GM23338 (cell line): ENCODE measurements around the gene SOX13. TPM values are rescaled to one million over a fixed set of nuclear protein-coding genes. Genes with fewer than 3 reads are reported as not detected.
A peak's percentile ranks its signal among the peaks of the same experiment; 100 is the strongest.

Experiments used
- ATAC-seq: fragments of 200-7000 bp; cut with Tn5 transposase; 3 replicates; pipeline ENCODE4 v1.9.1; 2020
- DNase-seq: peaks from one replicate; pipeline ENCODE4 v3.0.0-alpha.2; 2015; ENCODE audit warnings: low spot score
- H2AFZ ChIP-seq: fragments of 200-600 bp; sonication (generic); 2 replicates; pipeline ENCODE4 v1.8.0; 2016; ENCODE audit warnings: antibody characterized with exemption, mild to moderate bottlenecking, moderate library complexity
- H3F3A ChIP-seq: fragments of 200-600 bp; sonication (generic); replicated peaks from 2 replicates; pipeline ENCODE4 v1.8.0; 2017; ENCODE audit warnings: antibody characterized with exemption, mixed run types, low read depth
- H3K27ac ChIP-seq: fragments of 200-600 bp; sonication (generic); 2 replicates; pipeline ENCODE4 v1.6.1; 2016; ENCODE audit warnings: low read depth
- H3K27me3 ChIP-seq: fragments of 200-600 bp; sonication (generic); 2 replicates; pipeline ENCODE4 v1.8.0; 2016; ENCODE audit warnings: mild to moderate bottlenecking, mixed run types, moderate library complexity; ENCODE audit not compliant: insufficient read depth
- H3K36me3 ChIP-seq: fragments of 200-600 bp; sonication (generic); 2 replicates; pipeline ENCODE4 v1.8.0; 2016; ENCODE audit warnings: mild to moderate bottlenecking; ENCODE audit not compliant: insufficient read depth
- H3K4me1 ChIP-seq: fragments of 200-600 bp; sonication (generic); 2 replicates; pipeline ENCODE4 v1.8.0; 2016; ENCODE audit warnings: mild to moderate bottlenecking, moderate library complexity; ENCODE audit not compliant: insufficient read depth
- H3K4me2 ChIP-seq: fragments of 200-600 bp; sonication (generic); 2 replicates; pipeline ENCODE4 v1.7.1; 2017; ENCODE audit warnings: mixed run types
- H3K4me3 ChIP-seq: fragments of 200-600 bp; sonication (generic); 2 replicates; pipeline ENCODE4 v1.6.1; 2016; ENCODE audit warnings: mixed run types
- H3K79me2 ChIP-seq: fragments of 200-600 bp; sonication (generic); replicated peaks from 2 replicates; pipeline ENCODE4 v1.8.0; 2017; ENCODE audit warnings: mild to moderate bottlenecking; ENCODE audit not compliant: insufficient read depth
- H3K9me2 ChIP-seq: fragments of 200-600 bp; sonication (generic); 2 replicates; pipeline ENCODE4 v1.8.0; 2017; ENCODE audit not compliant: insufficient read depth
- H4K20me1 ChIP-seq: fragments of 200-600 bp; sonication (generic); replicated peaks from 2 replicates; pipeline ENCODE4 v1.8.0; 2017; ENCODE audit warnings: mild to moderate bottlenecking; ENCODE audit not compliant: insufficient read depth
- H3K27ac Mint-ChIP-seq: 2 replicates; pipeline ENCODE4 v1.8.0; 2020; ENCODE audit warnings: inconsistent platforms, mild to moderate bottlenecking, moderate library complexity, mixed read lengths
- H3K27me3 Mint-ChIP-seq: 3 replicates; pipeline ENCODE4 v1.8.0; 2022; ENCODE audit warnings: low read depth, mild to moderate bottlenecking, moderate library complexity, mixed read lengths, inconsistent platforms; ENCODE audit not compliant: insufficient read depth, poor library complexity
- H3K36me3 Mint-ChIP-seq: 3 replicates; pipeline ENCODE4 v1.8.0; 2021; ENCODE audit warnings: low read depth, mild to moderate bottlenecking, inconsistent platforms, moderate library complexity, mixed read lengths
- H3K4me1 Mint-ChIP-seq: 3 replicates; pipeline ENCODE4 v1.8.0; 2020; ENCODE audit warnings: mild to moderate bottlenecking, inconsistent platforms, mixed read lengths
- H3K4me3 Mint-ChIP-seq: 3 replicates; pipeline ENCODE4 v1.8.0; 2021; ENCODE audit warnings: moderate library complexity, mild to moderate bottlenecking, inconsistent platforms, mixed read lengths
- H3K9me3 Mint-ChIP-seq: 3 replicates; pipeline ENCODE4 v1.8.0; 2020; ENCODE audit warnings: moderate library complexity, mild to moderate bottlenecking, inconsistent platforms, mixed read lengths
- CREB1 ChIP-seq: fragments of 250-450 bp; sonication (Bioruptor Pico); IDR thresholded peaks from 2 replicates; pipeline ENCODE4 v1.5.0; 2020; ENCODE audit warnings: low read depth, mild to moderate bottlenecking, moderate library complexity
- CTCF ChIP-seq, 2 experiments: fragments of 200-600 bp in 1 of 2; sonication (generic) in 1 of 2; conservative IDR thresholded peaks; 2 replicates each; pipeline versions ENCODE4 v1.5.1 to v1.6.1; 2016 to 2017; ENCODE audit warnings: antibody characterized with exemption in 2 of 2, low read depth in 2 of 2, mild to moderate bottlenecking in 2 of 2, moderate library complexity in 1 of 2
- EZH2 ChIP-seq: fragments of 200-600 bp; sonication (generic); IDR thresholded peaks from one replicate; pipeline ENCODE4 v1.8.0; 2017; ENCODE audit warnings: antibody characterized with exemption, mild to moderate bottlenecking, low read depth; ENCODE audit not compliant: unreplicated experiment
- JUNB ChIP-seq: IDR thresholded peaks from one replicate; pipeline ENCODE4 v1.6.1; 2016; ENCODE audit warnings: antibody characterized with exemption; ENCODE audit not compliant: unreplicated experiment
- NANOG ChIP-seq: IDR thresholded peaks from 2 replicates; pipeline ENCODE4 v1.6.1; 2016; ENCODE audit warnings: antibody characterized with exemption, borderline replicate concordance
- POLR2AphosphoS5 ChIP-seq: IDR thresholded peaks from 2 replicates; pipeline ENCODE4 v1.6.1; 2016; ENCODE audit warnings: antibody characterized with exemption, low read depth
- REST ChIP-seq: IDR thresholded peaks from one replicate; pipeline ENCODE4 v1.6.1; 2018; ENCODE audit warnings: antibody characterized with exemption; ENCODE audit not compliant: unreplicated experiment
- ZNF114 ChIP-seq: fragments of 250-450 bp; sonication (Bioruptor Pico); IDR thresholded peaks from 2 replicates; pipeline ENCODE4 v1.5.0; 2020; ENCODE audit warnings: mild to moderate bottlenecking, moderate library complexity
- ZNF331 ChIP-seq: fragments of 250-450 bp; sonication (Bioruptor Pico); IDR thresholded peaks from 2 replicates; pipeline ENCODE4 v1.5.0; 2020; ENCODE audit warnings: low read depth, mild to moderate bottlenecking, moderate library complexity
- polyA plus RNA-seq: library from polyadenylated mRNA; unstranded; fragments of >200 nt; fragmentation: Nextera tagmentation; extraction: Ambion mirVana; gene quantifications from 2 replicates; pipeline ENCODE4 v1.2.1, GENCODE V29; 2016
- total RNA-seq: library from RNA; depleted of rRNA; stranded (reverse); fragments of >200 nt; shearing (Covaris generic); gene quantifications from 2 replicates; pipeline ENCODE4 v1.2.3, GENCODE V29; 2014

SOX13 gene
- total and polyA plus RNA-seq, 2 experiments from 2014 or later = 28.6 to 123 TPM

GRCh38 chr1:204127597-204128242 is 54.8 kb downstream of the SOX13 start:
- TF ChIP-seq CTCF (conservative IDR thresholded peaks at IDR 0.05; ENCODE audit: low read depth in 2 of 2) (peak; percentile 88 to 95), POLR2AphosphoS5 (no peak), NANOG (no peak), REST (no peak), EZH2 (no peak)

DNA sequence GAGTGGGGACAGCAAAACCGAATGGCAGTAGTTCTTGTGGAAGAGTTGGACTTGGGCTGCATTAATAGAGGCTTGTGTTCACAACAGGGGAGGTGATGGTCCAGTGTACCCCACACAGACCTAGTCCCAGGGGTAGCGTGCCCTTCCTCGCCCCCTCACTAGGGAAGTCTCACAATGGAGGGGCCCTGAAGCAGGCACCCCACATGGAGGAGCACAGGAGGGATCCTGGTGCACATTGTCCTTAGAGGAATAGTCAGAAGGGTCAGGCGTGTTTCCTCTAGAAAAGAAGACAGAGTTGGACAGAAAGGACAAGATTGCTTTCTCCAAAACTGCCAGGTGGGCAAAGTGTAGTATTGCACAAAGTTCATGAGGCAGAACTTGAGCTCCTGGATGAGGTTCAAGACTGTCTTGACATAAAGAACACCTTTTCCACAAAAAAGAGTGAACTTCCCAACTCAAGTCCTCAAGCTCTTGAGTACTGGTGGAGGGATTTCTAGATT is 55.6 kb downstream of the SOX13 start:
- Histone ChIP-seq H3K36me3 (peaks cover 22% of the 10 kb centered on the region), H3K27ac (peak overlapping the region; percentile 39; the same call in 1 of the 2 replicates), H3F3A (0 out of 2 replicates have a peak, but pooled peaks cover 17% of the 10 kb centered on the region), H3K4me2 (no peak overlapping the region), H4K20me1 (peaks cover 20% of the 10 kb centered on the region), H3K27me3 (no peaks in the 10 kb centered on the region), H3K79me2 (no peaks in the 10 kb centered on the region), H3K4me3 (peak overlapping the region; percentile 57; the same call in 1 of the 2 replicates), H3K4me1 (peaks cover 32% of the 10 kb centered on the region), H2AFZ (no peak overlapping the region), H3K9me2 (no peaks in the 10 kb centered on the region)
- ATAC-seq (no peak), DNase-seq (no peak)
- Mint-ChIP-seq H3K4me3 (peak overlapping the region; percentile 8; the same call in 1 of the 3 replicates), H3K4me1 (peaks cover 49% of the 10 kb centered on the region), H3K9me3 (no peaks in the 10 kb centered on the region), H3K27me3 (peaks cover 15% of the 10 kb centered on the region), H3K27ac (no peak overlapping the region), H3K36me3 (peaks cover 48% of the 10 kb centered on the region)
- TF ChIP-seq ZNF331 (CRISPR knock-in tag) (no peak), JUNB (no peak), CREB1 (CRISPR knock-in tag) (no peak), NANOG (no peak), ZNF114 (CRISPR knock-in tag) (no peak), CTCF (conservative IDR thresholded peaks at IDR 0.05; ENCODE audit: low read depth in 2 of 2) (no peak), POLR2AphosphoS5 (no peak; the same call in 1 of the 2 replicates)

More at GRCh38 chr1:204127597-204128242, 54.8 kb downstream of the SOX13 start:
- no peaks in the 10 kb centered on the region for H3K9me3 Mint-ChIP-seq
- DNase-seq = peak; percentile 82
- 0 out of 2 replicates have a peak, but pooled peaks cover 24% of the 10 kb centered on the region for H3F3A ChIP-seq
- ATAC-seq = peak; percentile 18
- peaks cover 20% of the 10 kb centered on the region for H4K20me1 ChIP-seq
- H3K27me3 ChIP-seq = no peaks in the 10 kb centered on the region
- peaks cover 15% of the 10 kb centered on the region for H3K27me3 Mint-ChIP-seq
- H3K4me2 ChIP-seq = 0 out of 2 replicates have a peak overlapping the region, but pooled peaks have one; percentile 38
- H3K4me1 ChIP-seq = peaks cover 32% of the 10 kb centered on the region
- H3K79me2 ChIP-seq = no peaks in the 10 kb centered on the region
- H3K4me1 Mint-ChIP-seq = peaks cover 53% of the 10 kb centered on the region
- H2AFZ ChIP-seq = no peak overlapping the region
- no peak overlapping the region; the same call in 2 of the 3 replicates for H3K4me3 Mint-ChIP-seq
- H3K36me3 ChIP-seq = peaks cover 27% of the 10 kb centered on the region
- H3K4me3 ChIP-seq = no peak overlapping the region
- no peaks in the 10 kb centered on the region for H3K9me2 ChIP-seq
- peak overlapping the region; percentile 73; the same call in 1 of the 2 replicates for H3K27ac ChIP-seq
- H3K36me3 Mint-ChIP-seq = peaks cover 54% of the 10 kb centered on the region
- no peak overlapping the region for H3K27ac Mint-ChIP-seq
